MM.1S (cell line): Measurements from ENCODE around the gene RAD54L2.
"Not testable (repeated sequence)": the region's sequence is repeated elsewhere in the genome, so short reads cannot be mapped to it uniquely, and the experiment has no call there.

ENCODE experiments used
- DNase-seq: peaks from one replicate; pipeline ENCODE4 v3.0.0-alpha.2; 2015
- H2AFZ ChIP-seq: fragments of 300-600 bp; sonication (generic); 2 replicates; pipeline ENCODE4 v1.6.0; 2016; ENCODE audit warnings: antibody characterized with exemption, low read length
- H3F3A ChIP-seq: fragments of 300-600 bp; sonication (generic); 2 replicates; pipeline ENCODE4 v1.6.1; 2016; ENCODE audit warnings: mild to moderate bottlenecking, antibody characterized with exemption, low read length, moderate library complexity, mixed read lengths; ENCODE audit not compliant: insufficient read depth
- H3K27ac ChIP-seq: fragments of 300-600 bp; sonication (generic); 2 replicates; pipeline ENCODE4 v1.5.1; 2016; ENCODE audit warnings: mild to moderate bottlenecking, low read length
- H3K27me3 ChIP-seq: fragments of 300-600 bp; sonication (generic); replicated peaks from 2 replicates; pipeline ENCODE4 v1.6.0; 2016; ENCODE audit warnings: low read length; ENCODE audit not compliant: insufficient read depth
- H3K36me3 ChIP-seq: fragments of 300-600 bp; sonication (generic); replicated peaks from 2 replicates; pipeline ENCODE4 v1.6.1; 2016; ENCODE audit warnings: mild to moderate bottlenecking, low read length, mixed read lengths; ENCODE audit not compliant: insufficient read depth
- H3K4me1 ChIP-seq: fragments of 300-600 bp; sonication (generic); 2 replicates; pipeline ENCODE4 v1.6.1; 2016; ENCODE audit warnings: low read length, mixed read lengths
- H3K4me2 ChIP-seq: fragments of 300-600 bp; sonication (generic); 2 replicates; pipeline ENCODE4 v1.6.0; 2016; ENCODE audit warnings: low read depth, low read length
- H3K4me3 ChIP-seq: fragments of 300-600 bp; sonication (generic); 2 replicates; pipeline ENCODE4 v1.5.1; 2016; ENCODE audit warnings: low read length, mixed read lengths
- H3K79me2 ChIP-seq: fragments of 300-600 bp; sonication (generic); 2 replicates; pipeline ENCODE4 v1.6.1; 2016; ENCODE audit warnings: mixed run types, low read length, mixed read lengths
- H3K9ac ChIP-seq: fragments of 300-600 bp; sonication (generic); 2 replicates; pipeline ENCODE4 v1.6.1; 2016; ENCODE audit warnings: low read length, mixed read lengths
- H3K9me2 ChIP-seq: fragments of 300-600 bp; sonication (generic); replicated peaks from 2 replicates; pipeline ENCODE4 v1.6.1; 2016; ENCODE audit warnings: mild to moderate bottlenecking, low read length, mixed read lengths; ENCODE audit not compliant: insufficient read depth
- H3K9me3 ChIP-seq: fragments of 300-600 bp; sonication (generic); replicated peaks from 2 replicates; pipeline ENCODE4 v1.6.1; 2016; ENCODE audit warnings: mild to moderate bottlenecking, low read length, mixed read lengths; ENCODE audit not compliant: insufficient read depth
- H4K20me1 ChIP-seq: fragments of 300-600 bp; sonication (generic); 2 replicates; pipeline ENCODE4 v1.6.1; 2016; ENCODE audit warnings: mild to moderate bottlenecking, low read length, moderate library complexity, mixed read lengths; ENCODE audit not compliant: insufficient read depth
- EZH2 ChIP-seq: fragments of 300-600 bp; sonication (generic); optimal IDR thresholded peaks from 2 replicates; pipeline ENCODE3; 2017; ENCODE audit warnings: low read depth, mild to moderate bottlenecking, antibody characterized with exemption, low read length, mixed read lengths
- EZH2phosphoT487 ChIP-seq: fragments of 300-600 bp; sonication (generic); IDR thresholded peaks from 2 replicates; pipeline ENCODE4 v1.6.1; 2018; ENCODE audit warnings: antibody characterized with exemption, low read length
- TF ChIP-seq, protein P1 (sequence below): fragments of 300-600 bp; sonication (generic); IDR thresholded peaks from 2 replicates; pipeline ENCODE4 v1.5.1; 2016; ENCODE audit warnings: antibody characterized with exemption, low read length, mixed read lengths

Gene RAD54L2

DNA sequence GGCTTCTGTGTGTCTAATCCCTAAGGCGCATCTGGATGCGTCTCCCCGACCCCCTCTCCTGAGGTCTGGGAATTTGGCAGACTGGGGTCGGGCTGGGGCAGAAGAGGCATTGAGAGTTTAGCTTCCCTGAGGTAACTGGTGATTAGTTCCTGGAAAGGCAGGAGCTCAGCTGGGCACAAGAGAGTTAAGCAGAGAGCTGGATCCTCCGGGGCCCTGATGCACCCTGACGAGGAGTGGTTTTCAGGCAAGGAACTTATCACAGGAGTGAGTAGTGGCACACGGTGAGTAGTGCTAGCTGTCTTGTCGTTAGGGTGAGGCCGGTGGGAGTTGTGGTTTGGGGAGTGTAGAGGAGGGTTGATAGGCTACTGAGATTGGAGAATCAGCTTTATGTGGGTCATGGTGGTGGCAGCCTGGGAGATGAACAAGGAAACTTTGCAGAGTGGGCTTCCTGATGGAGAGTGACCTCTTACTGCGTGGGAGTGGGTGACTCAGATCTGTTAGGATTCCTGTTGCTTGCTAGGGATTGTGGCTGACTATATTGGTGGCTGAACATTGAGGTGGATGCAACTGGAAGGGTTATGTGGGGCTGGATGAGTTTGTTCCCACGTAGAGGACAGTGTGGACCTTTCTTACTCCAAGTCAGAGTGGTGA, 897 bp downstream of the RAD54L2 start:
- Histone ChIP-seq H3F3A (peaks cover 4% of the 10 kb centered on the region; the same call in 1 of the 2 replicates), H4K20me1 (no peaks in the 10 kb centered on the region), H3K4me1 (0 out of 2 replicates have a peak, but pooled peaks cover 16% of the 10 kb centered on the region), H3K9me3 (no peaks in the 10 kb centered on the region), H2AFZ (peak overlapping the region; percentile 59), H3K9ac (peak overlapping the region; percentile 89), H3K36me3 (0 out of 2 replicates have a peak, but pooled peaks cover 3% of the 10 kb centered on the region), H3K27me3 (no peaks in the 10 kb centered on the region), H3K4me3 (peak overlapping the region; percentile 80), H3K79me2 (peaks cover 47% of the 10 kb centered on the region), H3K9me2 (no peaks in the 10 kb centered on the region), H3K4me2 (peak overlapping the region; percentile 97), H3K27ac (peak overlapping the region; percentile 4; the same call in 1 of the 2 replicates)
- TF ChIP-seq EZH2 (no peak), EZH2phosphoT487 (no peak)
- TF ChIP-seq, protein P1, sequence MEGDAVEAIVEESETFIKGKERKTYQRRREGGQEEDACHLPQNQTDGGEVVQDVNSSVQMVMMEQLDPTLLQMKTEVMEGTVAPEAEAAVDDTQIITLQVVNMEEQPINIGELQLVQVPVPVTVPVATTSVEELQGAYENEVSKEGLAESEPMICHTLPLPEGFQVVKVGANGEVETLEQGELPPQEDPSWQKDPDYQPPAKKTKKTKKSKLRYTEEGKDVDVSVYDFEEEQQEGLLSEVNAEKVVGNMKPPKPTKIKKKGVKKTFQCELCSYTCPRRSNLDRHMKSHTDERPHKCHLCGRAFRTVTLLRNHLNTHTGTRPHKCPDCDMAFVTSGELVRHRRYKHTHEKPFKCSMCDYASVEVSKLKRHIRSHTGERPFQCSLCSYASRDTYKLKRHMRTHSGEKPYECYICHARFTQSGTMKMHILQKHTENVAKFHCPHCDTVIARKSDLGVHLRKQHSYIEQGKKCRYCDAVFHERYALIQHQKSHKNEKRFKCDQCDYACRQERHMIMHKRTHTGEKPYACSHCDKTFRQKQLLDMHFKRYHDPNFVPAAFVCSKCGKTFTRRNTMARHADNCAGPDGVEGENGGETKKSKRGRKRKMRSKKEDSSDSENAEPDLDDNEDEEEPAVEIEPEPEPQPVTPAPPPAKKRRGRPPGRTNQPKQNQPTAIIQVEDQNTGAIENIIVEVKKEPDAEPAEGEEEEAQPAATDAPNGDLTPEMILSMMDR, result no peak
- peak; percentile 27 for DNase-seq

DNA sequence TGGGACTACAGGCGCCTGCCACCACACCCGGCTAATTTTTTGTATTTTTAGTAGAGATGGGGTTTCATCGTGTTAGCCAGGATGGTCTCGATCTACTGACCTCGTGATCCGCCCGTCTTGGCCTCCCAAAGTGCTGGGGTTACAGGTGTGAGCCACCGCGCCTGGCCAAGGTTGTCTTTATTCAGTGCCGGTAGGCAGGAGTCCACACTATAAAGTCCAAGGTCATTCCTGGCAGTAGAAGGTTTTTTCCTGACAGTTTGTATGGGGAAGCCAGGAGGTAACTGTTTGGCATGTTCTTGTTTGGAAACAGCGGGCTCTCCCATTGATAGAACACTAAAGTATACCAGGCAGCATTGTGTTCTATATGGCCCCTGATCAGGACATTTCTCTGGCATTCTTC, 4.1 kb downstream of the RAD54L2 start:
- H3K4me2 ChIP-seq, H3K9me3 ChIP-seq, H3F3A ChIP-seq, DNase-seq, H3K36me3 ChIP-seq, H3K9me2 ChIP-seq, H3K27me3 ChIP-seq, H3K4me3 ChIP-seq, H4K20me1 ChIP-seq, H3K9ac ChIP-seq, H2AFZ ChIP-seq, H3K27ac ChIP-seq: not testable (repeated sequence)
- Histone ChIP-seq H3K79me2 (peaks cover 61% of the 10 kb centered on the region), H3K4me1 (0 out of 2 replicates have a peak, but pooled peaks cover 16% of the 10 kb centered on the region)

DNA sequence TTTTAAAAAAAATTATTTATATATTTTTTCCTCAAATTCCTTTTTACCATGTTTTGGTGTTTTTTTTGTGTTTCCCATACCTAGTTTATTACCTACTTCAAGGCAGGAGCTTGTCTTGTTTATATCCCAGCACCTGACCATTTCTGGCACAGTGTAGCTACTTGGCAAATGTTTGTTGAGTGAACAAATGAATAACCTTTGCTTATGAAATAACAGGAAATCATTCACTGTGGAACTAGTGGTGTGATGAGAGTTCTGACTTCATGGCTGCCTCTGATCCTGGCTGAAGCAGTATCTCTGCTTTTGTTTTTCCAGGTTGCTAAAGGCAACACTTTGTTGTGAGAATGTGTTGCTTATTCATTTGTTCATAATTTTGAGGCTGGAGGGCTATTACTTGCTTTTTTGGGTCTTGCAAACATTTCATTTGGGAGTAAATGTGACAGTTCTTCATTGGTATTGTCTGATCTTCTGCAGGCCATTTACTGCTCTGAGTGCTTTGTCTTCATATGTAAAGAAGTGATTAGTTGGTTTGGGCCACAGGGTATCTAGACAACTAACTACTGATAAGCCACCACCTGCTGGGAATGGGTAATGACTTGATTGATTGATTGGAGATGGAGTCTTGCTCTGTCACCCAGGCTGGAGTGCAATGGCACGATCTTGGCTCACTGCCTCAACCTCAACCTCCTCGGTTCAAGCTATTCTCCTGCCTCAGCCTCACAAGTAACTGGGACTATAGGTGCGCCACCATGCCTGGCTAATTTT, 5.7 kb downstream of the RAD54L2 start:
- H3K4me1 ChIP-seq, result 0 out of 2 replicates have a peak, but pooled peaks cover 12% of the 10 kb centered on the region
- H2AFZ ChIP-seq, result no peak overlapping the region
- H3K27ac ChIP-seq, result no peak overlapping the region
- TF ChIP-seq, protein P1, result no peak
- TF ChIP-seq EZH2phosphoT487 (no peak), EZH2 (no peak)
- no peaks in the 10 kb centered on the region for H4K20me1 ChIP-seq
- 0 out of 2 replicates have a peak, but pooled peaks cover 3% of the 10 kb centered on the region for H3K36me3 ChIP-seq
- H3K27me3 ChIP-seq, result no peaks in the 10 kb centered on the region
- no peak for DNase-seq
- H3K9me3 ChIP-seq, result no peaks in the 10 kb centered on the region
- H3F3A ChIP-seq, result peaks cover 4% of the 10 kb centered on the region; the same call in 1 of the 2 replicates
- H3K4me2 ChIP-seq, result no peak overlapping the region
- peaks cover 52% of the 10 kb centered on the region for H3K79me2 ChIP-seq
- H3K4me3 ChIP-seq, result no peak overlapping the region
- no peak overlapping the region for H3K9ac ChIP-seq
- H3K9me2 ChIP-seq, result no peaks in the 10 kb centered on the region

DNA sequence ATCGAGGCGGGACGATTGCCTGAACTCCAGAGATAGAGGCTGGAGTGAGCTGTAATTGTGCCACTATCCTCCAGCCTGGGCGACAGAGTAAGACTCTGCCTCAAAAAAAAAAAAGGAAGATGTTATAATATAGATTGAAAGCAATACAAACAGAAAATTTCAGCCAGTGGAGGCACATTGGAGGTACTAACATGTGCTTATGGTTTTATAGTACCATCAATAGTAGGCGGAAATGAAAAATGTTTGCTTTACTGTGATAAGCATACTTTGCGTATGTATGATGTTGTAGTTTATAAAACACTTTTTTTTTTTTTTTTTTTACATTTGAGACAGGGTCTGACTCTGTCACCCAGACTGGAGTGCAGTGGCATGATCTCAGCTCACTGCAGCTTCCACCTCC, 8.8 kb downstream of the RAD54L2 start:
- Histone ChIP-seq H3K36me3 (no peaks in the 10 kb centered on the region), H3K4me1 (no peaks in the 10 kb centered on the region), H2AFZ (no peak overlapping the region), H3K9ac (no peak overlapping the region), H3K79me2 (peaks cover 25% of the 10 kb centered on the region), H3K27me3 (no peaks in the 10 kb centered on the region), H3K9me3 (no peaks in the 10 kb centered on the region), H3K4me2 (no peak overlapping the region), H3K9me2 (no peaks in the 10 kb centered on the region), H4K20me1 (no peaks in the 10 kb centered on the region), H3K4me3 (no peak overlapping the region), H3K27ac (no peak overlapping the region), H3F3A (no peaks in the 10 kb centered on the region)
- DNase-seq, result no peak
- no peak for TF ChIP-seq EZH2
- no peak for TF ChIP-seq EZH2phosphoT487
- TF ChIP-seq, protein P1, result no peak
